NCI-H526 treated with DMSO at 0.1 percent for 48 hours (cell line): ENCODE data around the gene HMX2.

ENCODE experiments used
- DNase-seq: peaks from one replicate; lab custom pipeline; 2025; lab: John Stamatoyannopoulos, UW

Gene HMX2

DNA sequence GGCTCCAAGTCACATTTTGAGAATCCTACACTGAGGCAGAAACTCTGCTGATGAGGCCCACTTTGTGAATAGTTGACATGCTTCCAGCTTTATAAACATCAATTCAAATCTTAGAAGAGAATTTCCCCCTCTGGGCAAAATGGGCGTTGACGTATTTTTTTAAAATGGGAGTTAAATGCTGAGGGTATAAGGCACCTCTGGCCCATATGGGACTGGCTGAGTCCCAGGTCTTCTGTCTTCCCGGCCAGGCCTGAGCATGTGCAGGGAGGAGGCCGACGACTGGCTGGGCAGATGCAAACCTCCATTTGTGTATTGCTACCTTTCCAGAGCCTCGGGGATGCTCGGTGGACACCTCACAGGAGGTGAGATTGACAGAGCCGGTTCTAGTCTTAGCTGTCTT lies 44.0 kb downstream of the HMX2 start:
- DNase-seq, result no peak

DNA sequence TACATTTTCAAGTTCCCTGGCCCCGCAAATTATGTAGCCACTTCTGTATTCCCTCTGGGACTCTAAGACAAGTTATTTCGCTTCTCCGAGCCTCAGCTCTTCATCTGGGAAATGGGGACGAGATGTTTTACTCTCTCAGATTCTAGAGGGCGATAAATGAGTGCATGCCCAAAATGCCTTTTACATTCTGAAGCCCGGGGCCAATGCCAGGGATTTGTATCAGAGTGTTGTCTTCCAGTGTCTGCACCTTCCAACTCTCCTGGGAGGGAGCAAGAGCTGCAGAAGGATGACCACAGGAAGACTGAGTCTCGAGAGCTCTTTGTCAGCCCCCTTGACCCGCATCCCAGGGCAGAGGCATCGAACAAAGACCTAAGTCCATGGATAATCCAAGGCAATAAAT lies 46.1 kb downstream of the HMX2 start:
- no peak for DNase-seq
